Measurements from ENCODE around the gene ARHGEF7.

GRCh38 chr13:111304041-111304544 lies 189.0 kb downstream of the ARHGEF7 start:
- TF ChIP-seq POLR2A (IDR thresholded peaks at IDR 0.05; ENCODE audit: low read depth, low read length) (no peak), POLR2AphosphoS5 (IDR thresholded peaks at IDR 0.05; ENCODE audit: low read depth, low read length) (no peak), TAF1 (IDR thresholded peaks at IDR 0.05; ENCODE audit: borderline replicate concordance, low read depth, low read length) (no peak)
